Measurements from ENCODE around the gene HEPACAM.

- no peak for TF ChIP-seq POLR2A (IDR thresholded peaks at IDR 0.05)
- no peak for TF ChIP-seq CTCF (IDR thresholded peaks at IDR 0.05)
Measured at GRCh38 chr11:124892750-124893454, 42.9 kb downstream of the HEPACAM start.
